ENCODE measurements around the gene RAB15.

The RAB15 gene

GRCh38 chr14:64920465-64920864 is 51.7 kb downstream of the RAB15 start:
- no peaks in the 10 kb centered on the region for H3K9me2 ChIP-seq (replicated peaks; ENCODE audit: insufficient read depth, low read length)
- no peak for TF ChIP-seq EZH2phosphoT487 (IDR thresholded peaks at IDR 0.05; ENCODE audit: low read length)
- no peak for TF ChIP-seq EZH2 (optimal IDR thresholded peaks at IDR 0.05; ENCODE audit: low read depth, low read length)
- TF ChIP-seq, protein P1, sequence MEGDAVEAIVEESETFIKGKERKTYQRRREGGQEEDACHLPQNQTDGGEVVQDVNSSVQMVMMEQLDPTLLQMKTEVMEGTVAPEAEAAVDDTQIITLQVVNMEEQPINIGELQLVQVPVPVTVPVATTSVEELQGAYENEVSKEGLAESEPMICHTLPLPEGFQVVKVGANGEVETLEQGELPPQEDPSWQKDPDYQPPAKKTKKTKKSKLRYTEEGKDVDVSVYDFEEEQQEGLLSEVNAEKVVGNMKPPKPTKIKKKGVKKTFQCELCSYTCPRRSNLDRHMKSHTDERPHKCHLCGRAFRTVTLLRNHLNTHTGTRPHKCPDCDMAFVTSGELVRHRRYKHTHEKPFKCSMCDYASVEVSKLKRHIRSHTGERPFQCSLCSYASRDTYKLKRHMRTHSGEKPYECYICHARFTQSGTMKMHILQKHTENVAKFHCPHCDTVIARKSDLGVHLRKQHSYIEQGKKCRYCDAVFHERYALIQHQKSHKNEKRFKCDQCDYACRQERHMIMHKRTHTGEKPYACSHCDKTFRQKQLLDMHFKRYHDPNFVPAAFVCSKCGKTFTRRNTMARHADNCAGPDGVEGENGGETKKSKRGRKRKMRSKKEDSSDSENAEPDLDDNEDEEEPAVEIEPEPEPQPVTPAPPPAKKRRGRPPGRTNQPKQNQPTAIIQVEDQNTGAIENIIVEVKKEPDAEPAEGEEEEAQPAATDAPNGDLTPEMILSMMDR (IDR thresholded peaks at IDR 0.05; ENCODE audit: low read length): no peak
- no peak overlapping the region for H3K4me3 ChIP-seq (ENCODE audit: low read length)
- H3K27ac ChIP-seq (ENCODE audit: low read length): no peak overlapping the region
- 0 out of 2 replicates have a peak, but pooled peaks cover 1% of the 10 kb centered on the region for H3K4me1 ChIP-seq (ENCODE audit: low read length)
- H3K79me2 ChIP-seq (ENCODE audit: low read length): peaks cover 63% of the 10 kb centered on the region
- no peak overlapping the region for H2AFZ ChIP-seq (ENCODE audit: low read length)
- H3K4me2 ChIP-seq (ENCODE audit: low read depth, low read length): no peak overlapping the region
- H3K9ac ChIP-seq (ENCODE audit: low read length): no peak overlapping the region
- no peaks in the 10 kb centered on the region for H3F3A ChIP-seq (ENCODE audit: insufficient read depth, low read length)
- H3K36me3 ChIP-seq (replicated peaks; ENCODE audit: insufficient read depth, low read length): no peaks in the 10 kb centered on the region
- H3K9me3 ChIP-seq (replicated peaks; ENCODE audit: insufficient read depth, low read length): no peaks in the 10 kb centered on the region
- DNase-seq: no peak
- H4K20me1 ChIP-seq (ENCODE audit: insufficient read depth, low read length): no peaks in the 10 kb centered on the region
- no peaks in the 10 kb centered on the region for H3K27me3 ChIP-seq (replicated peaks; ENCODE audit: insufficient read depth, low read length)

GRCh38 chr14:64919618-64920017 is 52.5 kb downstream of the RAB15 start:
- Histone ChIP-seq H3K9me3 (replicated peaks; ENCODE audit: insufficient read depth, low read length) (no peaks in the 10 kb centered on the region), H3K4me2 (ENCODE audit: low read depth, low read length) (no peak overlapping the region), H3K9me2 (replicated peaks; ENCODE audit: insufficient read depth, low read length) (no peaks in the 10 kb centered on the region), H3K27me3 (replicated peaks; ENCODE audit: insufficient read depth, low read length) (no peaks in the 10 kb centered on the region), H3K4me1 (ENCODE audit: low read length) (0 out of 2 replicates have a peak, but pooled peaks cover 5% of the 10 kb centered on the region), H3K9ac (ENCODE audit: low read length) (no peak overlapping the region), H2AFZ (ENCODE audit: low read length) (no peak overlapping the region), H3K4me3 (ENCODE audit: low read length) (no peak overlapping the region), H3K27ac (ENCODE audit: low read length) (no peak overlapping the region), H3F3A (ENCODE audit: insufficient read depth, low read length) (no peaks in the 10 kb centered on the region), H4K20me1 (ENCODE audit: insufficient read depth, low read length) (no peaks in the 10 kb centered on the region), H3K36me3 (replicated peaks; ENCODE audit: insufficient read depth, low read length) (no peaks in the 10 kb centered on the region), H3K79me2 (ENCODE audit: low read length) (peaks cover 67% of the 10 kb centered on the region)
- no peak for DNase-seq
- TF ChIP-seq EZH2 (optimal IDR thresholded peaks at IDR 0.05; ENCODE audit: low read depth, low read length): no peak
- TF ChIP-seq EZH2phosphoT487 (IDR thresholded peaks at IDR 0.05; ENCODE audit: low read length): no peak
- TF ChIP-seq, protein P1 (IDR thresholded peaks at IDR 0.05; ENCODE audit: low read length): no peak

- H3K27ac ChIP-seq (ENCODE audit: low read length): no peak overlapping the region
- peaks cover 69% of the 10 kb centered on the region for H3K79me2 ChIP-seq (ENCODE audit: low read length)
- no peak overlapping the region for H2AFZ ChIP-seq (ENCODE audit: low read length)
Measured at GRCh38 chr14:64919215-64919614, 52.9 kb downstream of the RAB15 start.

More at GRCh38 chr14:64919215-64919614, 52.9 kb downstream of the RAB15 start:
- no peaks in the 10 kb centered on the region for H3K9me3 ChIP-seq (replicated peaks; ENCODE audit: insufficient read depth, low read length)
- TF ChIP-seq EZH2phosphoT487 (IDR thresholded peaks at IDR 0.05; ENCODE audit: low read length) (no peak), EZH2 (optimal IDR thresholded peaks at IDR 0.05; ENCODE audit: low read depth, low read length) (no peak)
- TF ChIP-seq, protein P1 (IDR thresholded peaks at IDR 0.05; ENCODE audit: low read length): no peak
- no peaks in the 10 kb centered on the region for H3K27me3 ChIP-seq (replicated peaks; ENCODE audit: insufficient read depth, low read length)
- 0 out of 2 replicates have a peak, but pooled peaks cover 5% of the 10 kb centered on the region for H3K4me1 ChIP-seq (ENCODE audit: low read length)
- H4K20me1 ChIP-seq (ENCODE audit: insufficient read depth, low read length): no peaks in the 10 kb centered on the region
- H3K4me2 ChIP-seq (ENCODE audit: low read depth, low read length): no peak overlapping the region
- H3K9ac ChIP-seq (ENCODE audit: low read length): no peak overlapping the region
- no peak for DNase-seq
- H3K9me2 ChIP-seq (replicated peaks; ENCODE audit: insufficient read depth, low read length): no peaks in the 10 kb centered on the region
- no peak overlapping the region for H3K4me3 ChIP-seq (ENCODE audit: low read length)
- H3F3A ChIP-seq (ENCODE audit: insufficient read depth, low read length): no peaks in the 10 kb centered on the region
- no peaks in the 10 kb centered on the region for H3K36me3 ChIP-seq (replicated peaks; ENCODE audit: insufficient read depth, low read length)
